ENCODE measurements around the gene LMAN1. TPM values are rescaled to one million over a fixed set of nuclear protein-coding genes. Genes with fewer than 3 reads are reported as not detected.

Gene LMAN1
- total and polyA plus RNA-seq, 9 donors = 50.7 to 85.8 (median 67.4) TPM

DNA sequence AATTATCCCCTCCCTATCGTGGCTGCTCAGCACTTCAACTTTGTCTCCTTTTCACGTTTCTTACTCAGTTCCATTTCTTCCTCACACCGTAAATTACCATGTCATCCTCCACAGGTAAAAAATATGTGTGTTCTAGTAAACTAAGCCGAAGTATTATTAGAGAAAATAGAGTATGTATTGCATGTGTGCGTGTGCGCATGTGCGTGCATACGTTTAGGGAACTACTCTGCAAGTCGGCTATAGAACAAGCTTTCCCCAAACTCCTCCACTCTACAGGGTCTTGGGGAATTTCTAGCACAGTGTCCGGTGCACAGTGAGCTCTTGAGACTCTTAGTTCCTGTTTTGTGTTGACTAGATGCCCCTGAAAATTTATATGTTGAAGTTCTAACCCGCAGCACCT lies 76.7 kb downstream of the LMAN1 start:
- H3K27ac ChIP-seq (ENCODE audit: low read length) = no peak overlapping the region
- DNase-seq = no peak
- peaks cover 40% of the 10 kb centered on the region for H3K27me3 ChIP-seq (ENCODE audit: control insufficient read depth, insufficient read depth, low read length)
- no peaks in the 10 kb centered on the region for H3K36me3 ChIP-seq (ENCODE audit: control insufficient read depth, insufficient read depth, low read length)
- 77% methylated on average over 1 of the region's 11 CpGs for WGBS (ENCODE audit: insufficient coverage)
- no peaks in the 10 kb centered on the region for H3K9me3 ChIP-seq (replicated peaks; ENCODE audit: control insufficient read depth, low read depth, low read length)
- no peak overlapping the region for H3K4me3 ChIP-seq (ENCODE audit: low read length)
- H3K4me1 ChIP-seq (ENCODE audit: control insufficient read depth, insufficient read depth, low read length) = no peaks in the 10 kb centered on the region

DNA sequence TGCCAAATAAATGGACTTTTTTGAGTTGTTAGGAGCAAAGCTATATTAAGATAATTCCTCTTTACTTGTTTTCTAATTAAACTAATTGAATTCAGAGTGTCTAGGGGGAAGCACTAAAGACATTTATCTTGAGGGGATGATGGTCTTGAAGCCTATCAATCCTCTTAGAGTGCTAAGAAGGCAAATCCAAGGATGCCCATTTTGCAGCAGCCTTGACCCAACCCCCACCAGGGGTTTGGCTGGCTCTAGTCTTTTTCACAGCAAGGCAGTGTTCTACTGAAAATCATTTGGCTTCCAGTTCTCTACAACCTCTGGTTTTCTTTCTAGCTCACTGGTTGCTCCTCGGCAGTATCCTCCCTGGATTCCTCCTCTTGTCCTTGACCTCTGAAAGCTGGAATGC lies 79.3 kb downstream of the LMAN1 start:
- 55% methylated on average over 1 of the region's 1 CpG for WGBS (ENCODE audit: insufficient coverage)
- Histone ChIP-seq H3K27ac (ENCODE audit: low read length) (no peak overlapping the region), H3K27me3 (ENCODE audit: control insufficient read depth, insufficient read depth, low read length) (peaks cover 55% of the 10 kb centered on the region), H3K36me3 (ENCODE audit: control insufficient read depth, insufficient read depth, low read length) (no peaks in the 10 kb centered on the region), H3K4me3 (ENCODE audit: low read length) (no peak overlapping the region), H3K9me3 (replicated peaks; ENCODE audit: control insufficient read depth, low read depth, low read length) (no peaks in the 10 kb centered on the region), H3K4me1 (ENCODE audit: control insufficient read depth, insufficient read depth, low read length) (no peaks in the 10 kb centered on the region)
- no peak for DNase-seq

DNA sequence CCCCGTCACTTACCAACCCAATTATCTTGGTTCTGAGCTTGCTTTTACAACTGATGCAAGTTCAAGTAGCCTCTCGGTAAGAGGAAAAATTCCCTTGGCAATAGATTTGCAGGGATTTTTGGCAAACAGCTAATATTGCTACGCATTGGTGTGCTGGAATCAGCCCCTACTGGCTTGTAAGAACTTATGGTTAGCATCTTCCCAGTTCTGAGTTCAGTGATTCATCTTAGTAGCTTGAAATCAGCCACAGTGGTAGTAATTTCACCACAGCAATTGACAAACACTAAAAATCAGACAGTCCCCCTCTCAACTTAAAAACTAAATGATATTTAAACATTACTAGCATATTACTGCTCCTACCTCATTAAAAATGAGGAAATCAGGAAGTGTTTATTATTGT lies 79.9 kb downstream of the LMAN1 start:
- 20% methylated on average over 1 of the region's 3 CpGs for WGBS (ENCODE audit: insufficient coverage)
- Histone ChIP-seq H3K27me3 (ENCODE audit: control insufficient read depth, insufficient read depth, low read length) (peaks cover 60% of the 10 kb centered on the region), H3K4me1 (ENCODE audit: control insufficient read depth, insufficient read depth, low read length) (peaks cover 1% of the 10 kb centered on the region)

GRCh38 chr18:59278793-59279192 lies 80.3 kb downstream of the LMAN1 start:
- Histone ChIP-seq H3K4me3 (ENCODE audit: low read length) (no peak overlapping the region), H3K9me3 (replicated peaks; ENCODE audit: control insufficient read depth, low read depth, low read length) (no peaks in the 10 kb centered on the region), H3K27ac (ENCODE audit: low read length) (no peak overlapping the region), H3K36me3 (ENCODE audit: control insufficient read depth, insufficient read depth, low read length) (no peaks in the 10 kb centered on the region), H3K4me1 (ENCODE audit: control insufficient read depth, insufficient read depth, low read length) (peaks cover 4% of the 10 kb centered on the region), H3K27me3 (ENCODE audit: control insufficient read depth, insufficient read depth, low read length) (peaks cover 60% of the 10 kb centered on the region)
- 100% methylated on average over 1 of the region's 5 CpGs for WGBS (ENCODE audit: insufficient coverage)
- DNase-seq = no peak

More for the DNA sequence above, 79.9 kb downstream of the LMAN1 start:
- H3K36me3 ChIP-seq (ENCODE audit: control insufficient read depth, insufficient read depth, low read length) = no peaks in the 10 kb centered on the region
- no peaks in the 10 kb centered on the region for H3K9me3 ChIP-seq (replicated peaks; ENCODE audit: control insufficient read depth, low read depth, low read length)
- no peak for DNase-seq
- H3K4me3 ChIP-seq (ENCODE audit: low read length) = no peak overlapping the region
- H3K27ac ChIP-seq (ENCODE audit: low read length) = no peak overlapping the region

Other genes with a start within 250 kb of the LMAN1 start
- 10.8 TPM for gene SEC11C, start 219.4 kb downstream of the LMAN1 start, total RNA-seq
- gene SEC11C, start 219.4 kb downstream of the LMAN1 start, polyA plus RNA-seq (ENCODE audit: insufficient read depth in 1 of 8, insufficient read length in 8 of 8, low replicate concordance in 1 of 8) = 10 to 100 TPM in 3 of 8 donors, 1 to 10 TPM in 5; 8.2 to 11.5 (median 9.4) TPM
- not detected for gene GRP, start 139.1 kb downstream of the LMAN1 start, total RNA-seq
- gene GRP, start 139.1 kb downstream of the LMAN1 start, polyA plus RNA-seq (ENCODE audit: insufficient read depth in 1 of 8, insufficient read length in 8 of 8, low replicate concordance in 1 of 8) = 1 to 10 TPM in 2 of 8 donors, under 1 TPM in 2, not detected in 4; 0.23 to 6.1 (median 1.6) TPM
- gene RAX, start 85.8 kb downstream of the LMAN1 start, total RNA-seq = not detected
- gene RAX, start 85.8 kb downstream of the LMAN1 start, polyA plus RNA-seq (ENCODE audit: insufficient read depth in 1 of 8, insufficient read length in 8 of 8, low replicate concordance in 1 of 8) = under 1 TPM in 1 of 8 donors, not detected in 7; 0.13 TPM
- not detected for gene CPLX4, start 40.6 kb downstream of the LMAN1 start, total RNA-seq
- gene CPLX4, start 40.6 kb downstream of the LMAN1 start, polyA plus RNA-seq (ENCODE audit: insufficient read depth in 1 of 8, insufficient read length in 8 of 8, low replicate concordance in 1 of 8) = not detected